Liver (tissue), 3 donors: ENCODE results near the gene GPR156.
"Not testable (repeated sequence)": the region's sequence is repeated elsewhere in the genome, so short reads cannot be mapped to it uniquely, and the experiment has no call there.

Source experiments
- ATF3 ChIP-seq: IDR thresholded peaks from 2 replicates; pipeline ENCODE4 v1.6.1; 2016; ENCODE audit warnings: antibody characterized with exemption
- CTCF ChIP-seq: fragments of 150-350 bp; IDR thresholded peaks from 2 replicates; pipeline ENCODE4 v1.5.1; 2017; ENCODE audit warnings: improper control_type of control experiment, low read depth, low read length; ENCODE audit not compliant: missing input control
- FOXA1 ChIP-seq: IDR thresholded peaks from 2 replicates; pipeline ENCODE4 v1.6.1; 2016; ENCODE audit warnings: antibody characterized with exemption
- GABPA ChIP-seq, 2 donors: IDR thresholded peaks in 1 of 2; conservative IDR thresholded peaks in 1 of 2; 2 replicates each; pipeline ENCODE4 v1.6.1; 2016; ENCODE audit warnings: antibody characterized with exemption in 2 of 2, mild to moderate bottlenecking in 1 of 2, moderate library complexity in 1 of 2
- HNF4A ChIP-seq, 2 donors: conservative IDR thresholded peaks; 2 replicates each; pipeline ENCODE4 v1.6.1; 2016; ENCODE audit warnings: antibody characterized with exemption in 2 of 2, mild to moderate bottlenecking in 2 of 2
- MAX ChIP-seq: IDR thresholded peaks from 2 replicates; pipeline ENCODE4 v1.6.1; 2016; ENCODE audit warnings: antibody characterized with exemption
- NR2F2 ChIP-seq: IDR thresholded peaks from 2 replicates; pipeline ENCODE4 v1.6.1; 2016; ENCODE audit warnings: antibody characterized with exemption
- RAD21 ChIP-seq, 2 donors: IDR thresholded peaks; 2 replicates each; pipeline ENCODE4 v1.6.1; 2016; ENCODE audit warnings: antibody characterized with exemption in 2 of 2, mild to moderate bottlenecking in 2 of 2
- REST ChIP-seq: IDR thresholded peaks from 2 replicates; pipeline ENCODE4 v1.6.1; 2016; ENCODE audit warnings: antibody characterized with exemption, mild to moderate bottlenecking
- SP1 ChIP-seq: IDR thresholded peaks from 2 replicates; pipeline ENCODE4 v1.6.1; 2018; ENCODE audit warnings: antibody characterized with exemption, mild to moderate bottlenecking
- TAF1 ChIP-seq: conservative IDR thresholded peaks from 2 replicates; pipeline ENCODE4 v1.6.1; 2016; ENCODE audit warnings: antibody characterized with exemption, mild to moderate bottlenecking
- donor health status: healthy.
- donor health status: healthy.

GRCh38 chr3:120216633-120217032 is 68.4 kb downstream of the GPR156 start:
- not testable (repeated sequence) for TF ChIP-seq SP1; CTCF; NR2F2; ATF3; GABPA (IDR thresholded peaks at IDR 0.05 in 1 of 2, conservative IDR thresholded peaks at IDR 0.05 in 1 of 2); MAX; RAD21 (IDR thresholded peaks at IDR 0.05); FOXA1; REST; TAF1; HNF4A (conservative IDR thresholded peaks at IDR 0.05)
